HUDEP-2 (cell line): ENCODE data around the gene GPR84.

Experiments
- DNase-seq, 76 experiments: peaks; one replicate each; lab custom pipeline; 2025; ENCODE audit not compliant: unreplicated experiment in 76 of 76; lab: John Stamatoyannopoulos, UW

GPR84 gene

GRCh38 chr12:54330442-54330841, 33.8 kb downstream of the GPR84 start:
- no peak for DNase-seq

GRCh38 chr12:54329759-54330158, 34.5 kb downstream of the GPR84 start:
- DNase-seq = no peak

- DNase-seq = no peak
Observed at GRCh38 chr12:54328595-54329337, 35.5 kb downstream of the GPR84 start.

GRCh38 chr12:54325442-54326109, 38.7 kb downstream of the GPR84 start:
- peak in 3 of 76 experiments; percentile 10 to 21 (median 10) for DNase-seq

- peak; percentile 32 to 99 (median 96) for DNase-seq
Observed at GRCh38 chr12:54324617-54325441, 39.5 kb downstream of the GPR84 start, which contains the start of gene COPZ1. COPZ1 (plus strand) TSS chr12:54325131; CDS start chr12:54325164, 33 bp downstream.

- DNase-seq = no peak
Observed at GRCh38 chr12:54321363-54321762, 42.9 kb downstream of the GPR84 start.
